ENCODE measurements around the gene APOE.

DNA sequence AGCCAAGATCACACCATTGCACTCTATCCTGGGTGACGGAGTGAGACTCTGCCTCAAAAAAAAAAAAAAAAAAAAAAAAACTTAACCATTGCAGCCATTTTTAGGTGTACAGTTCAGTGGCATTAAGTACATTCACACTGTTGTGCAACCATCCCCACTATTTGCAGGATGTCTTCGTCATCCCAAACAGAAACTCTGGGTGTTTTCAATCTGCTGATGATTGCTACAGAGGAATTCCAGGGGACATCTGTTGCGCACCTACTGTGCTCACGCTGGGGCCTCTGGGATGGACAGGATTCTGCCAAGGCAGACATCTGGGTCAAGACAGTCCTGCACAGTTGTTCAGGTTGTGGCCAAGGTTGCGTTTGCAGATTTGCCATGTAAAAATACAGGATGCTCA is 34.1 kb downstream of the APOE start:
- TF ChIP-seq, protein P1, sequence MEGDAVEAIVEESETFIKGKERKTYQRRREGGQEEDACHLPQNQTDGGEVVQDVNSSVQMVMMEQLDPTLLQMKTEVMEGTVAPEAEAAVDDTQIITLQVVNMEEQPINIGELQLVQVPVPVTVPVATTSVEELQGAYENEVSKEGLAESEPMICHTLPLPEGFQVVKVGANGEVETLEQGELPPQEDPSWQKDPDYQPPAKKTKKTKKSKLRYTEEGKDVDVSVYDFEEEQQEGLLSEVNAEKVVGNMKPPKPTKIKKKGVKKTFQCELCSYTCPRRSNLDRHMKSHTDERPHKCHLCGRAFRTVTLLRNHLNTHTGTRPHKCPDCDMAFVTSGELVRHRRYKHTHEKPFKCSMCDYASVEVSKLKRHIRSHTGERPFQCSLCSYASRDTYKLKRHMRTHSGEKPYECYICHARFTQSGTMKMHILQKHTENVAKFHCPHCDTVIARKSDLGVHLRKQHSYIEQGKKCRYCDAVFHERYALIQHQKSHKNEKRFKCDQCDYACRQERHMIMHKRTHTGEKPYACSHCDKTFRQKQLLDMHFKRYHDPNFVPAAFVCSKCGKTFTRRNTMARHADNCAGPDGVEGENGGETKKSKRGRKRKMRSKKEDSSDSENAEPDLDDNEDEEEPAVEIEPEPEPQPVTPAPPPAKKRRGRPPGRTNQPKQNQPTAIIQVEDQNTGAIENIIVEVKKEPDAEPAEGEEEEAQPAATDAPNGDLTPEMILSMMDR (IDR thresholded peaks at IDR 0.05), result no peak
- no peak for TF ChIP-seq POLR2A (IDR thresholded peaks at IDR 0.05)
